SK-N-SH treated with all-trans-retinoic acid at 6 μM for 48 hours (cell line): ENCODE measurements around the gene TYROBP.

Experiments
- ATAC-seq: fragments of 200-7000 bp; cut with Tn5 transposase; 3 replicates; pipeline ENCODE4 v1.9.1; 2020; ENCODE audit warnings: mild to moderate bottlenecking, moderate library complexity
- ARNTL ChIP-seq: fragments of 450-650 bp; formaldehyde crosslinking; IDR thresholded peaks from 2 replicates; pipeline ENCODE4 v1.5.0; 2020; ENCODE audit warnings: low read depth, mild to moderate bottlenecking, moderate library complexity, borderline replicate concordance
- BACH2 ChIP-seq: fragments of 250-450 bp; sonication (Bioruptor Pico); IDR thresholded peaks from 2 replicates; pipeline ENCODE4 v1.9.0; 2021; ENCODE audit warnings: mild to moderate bottlenecking, borderline replicate concordance
- CSDC2 ChIP-seq: fragments of 250-450 bp; sonication (Bioruptor Pico); IDR thresholded peaks from 2 replicates; pipeline ENCODE4 v1.5.0; 2020; ENCODE audit warnings: mild to moderate bottlenecking, moderate library complexity
- ESRRG ChIP-seq: fragments of 250-450 bp; sonication (Bioruptor Pico); IDR thresholded peaks from 2 replicates; pipeline ENCODE4 v1.6.1; 2021; ENCODE audit warnings: mild to moderate bottlenecking
- GLIS3 ChIP-seq: fragments of 250-450 bp; sonication (Bioruptor Pico); IDR thresholded peaks from 2 replicates; pipeline ENCODE4 v1.5.0; 2020; ENCODE audit warnings: mild to moderate bottlenecking, moderate library complexity
- ISL1 ChIP-seq: fragments of 250-450 bp; sonication (Bioruptor Pico); IDR thresholded peaks from 2 replicates; pipeline ENCODE4 v2.1.2; 2022; ENCODE audit warnings: mild to moderate bottlenecking, moderate library complexity
- OSR1 ChIP-seq: fragments of 250-450 bp; sonication (Bioruptor Pico); IDR thresholded peaks from 2 replicates; pipeline ENCODE4 v1.8.0; 2022; ENCODE audit warnings: moderate library complexity, mild to moderate bottlenecking, inconsistent platforms
- PPARA ChIP-seq: fragments of 250-450 bp; sonication (Bioruptor Pico); IDR thresholded peaks from 2 replicates; pipeline ENCODE4 v1.5.0; 2020; ENCODE audit warnings: mild to moderate bottlenecking, borderline replicate concordance
- RARB ChIP-seq: fragments of 250-450 bp; sonication (Bioruptor Pico); IDR thresholded peaks from 2 replicates; pipeline ENCODE4 v1.8.0; 2021; ENCODE audit warnings: mild to moderate bottlenecking, moderate library complexity
- SNAI2 ChIP-seq: fragments of 250-450 bp; sonication (Bioruptor Pico); IDR thresholded peaks from 2 replicates; pipeline ENCODE4 v1.5.0; 2020; ENCODE audit warnings: mild to moderate bottlenecking, moderate library complexity
- TOX ChIP-seq: fragments of 250-450 bp; sonication (Bioruptor Pico); IDR thresholded peaks from 2 replicates; pipeline ENCODE4 v1.8.0; 2021; ENCODE audit warnings: mild to moderate bottlenecking, moderate library complexity, borderline replicate concordance
- ZC3H10 ChIP-seq: fragments of 250-450 bp; sonication (Bioruptor Pico); IDR thresholded peaks from 2 replicates; pipeline ENCODE4 v1.5.1; 2021; ENCODE audit warnings: mild to moderate bottlenecking, moderate library complexity
- ZFP3 ChIP-seq: fragments of 250-450 bp; sonication (Bioruptor Pico); IDR thresholded peaks from 2 replicates; pipeline ENCODE4 v1.5.0; 2020; ENCODE audit warnings: mild to moderate bottlenecking, moderate library complexity
- ZFP30 ChIP-seq: fragments of 450-650 bp; formaldehyde crosslinking; IDR thresholded peaks from 2 replicates; pipeline ENCODE4 v1.5.0; 2022; ENCODE audit warnings: mild to moderate bottlenecking, moderate library complexity
- ZNF565 ChIP-seq: fragments of 450-650 bp; formaldehyde crosslinking; conservative IDR thresholded peaks from 2 replicates; pipeline ENCODE4 v1.5.0; 2020; ENCODE audit warnings: low read depth, mild to moderate bottlenecking, moderate library complexity
- ZNF8 ChIP-seq: fragments of 450-650 bp; formaldehyde crosslinking; IDR thresholded peaks from 2 replicates; pipeline ENCODE4 v1.5.0; 2020; ENCODE audit warnings: mild to moderate bottlenecking, moderate library complexity
- TF ChIP-seq, protein P1 (sequence below): fragments of 250-450 bp; sonication (Bioruptor Pico); IDR thresholded peaks from 2 replicates; pipeline ENCODE4 v1.8.0; 2021; ENCODE audit warnings: low read depth, mild to moderate bottlenecking, moderate library complexity, borderline replicate concordance
- TF ChIP-seq, protein P2 (sequence below): fragments of 250-450 bp; sonication (Bioruptor Pico); IDR thresholded peaks from 2 replicates; pipeline ENCODE4 v1.5.1; 2021; ENCODE audit warnings: mild to moderate bottlenecking, moderate library complexity
- TF ChIP-seq, protein P3 (sequence below): fragments of 250-450 bp; sonication (Bioruptor Pico); IDR thresholded peaks from 2 replicates; pipeline ENCODE4 v1.8.0; 2020; ENCODE audit warnings: mild to moderate bottlenecking, moderate library complexity, borderline replicate concordance
- TF ChIP-seq, protein P4 (sequence below): fragments of 250-450 bp; sonication (Bioruptor Pico); IDR thresholded peaks from 2 replicates; pipeline ENCODE4 v1.5.1; 2020; ENCODE audit warnings: low read depth, mild to moderate bottlenecking, moderate library complexity

The TYROBP gene

DNA sequence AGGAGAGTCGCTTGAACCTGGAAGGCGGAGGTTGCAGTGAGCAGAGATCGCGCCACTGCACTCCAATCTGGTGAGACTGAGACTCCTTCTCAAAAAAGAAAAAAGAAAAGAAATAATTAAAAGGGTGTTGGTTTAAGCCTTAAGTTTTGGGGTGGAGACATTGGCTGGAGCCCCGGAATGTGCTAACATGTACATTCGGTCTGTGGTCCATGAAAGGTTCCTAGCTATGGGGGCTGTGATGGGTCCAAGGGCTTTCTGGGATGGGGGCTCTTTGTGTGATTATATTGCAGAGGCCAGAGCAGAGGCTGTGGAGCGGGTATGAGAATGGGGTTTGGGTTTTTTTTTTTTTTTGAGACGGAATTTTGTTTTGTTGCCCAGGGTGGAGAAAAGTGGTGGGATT, 22.2 kb downstream of the TYROBP start:
- no peak for ATAC-seq
- TF ChIP-seq ZC3H10 (CRISPR knock-in tag), result no peak

DNA sequence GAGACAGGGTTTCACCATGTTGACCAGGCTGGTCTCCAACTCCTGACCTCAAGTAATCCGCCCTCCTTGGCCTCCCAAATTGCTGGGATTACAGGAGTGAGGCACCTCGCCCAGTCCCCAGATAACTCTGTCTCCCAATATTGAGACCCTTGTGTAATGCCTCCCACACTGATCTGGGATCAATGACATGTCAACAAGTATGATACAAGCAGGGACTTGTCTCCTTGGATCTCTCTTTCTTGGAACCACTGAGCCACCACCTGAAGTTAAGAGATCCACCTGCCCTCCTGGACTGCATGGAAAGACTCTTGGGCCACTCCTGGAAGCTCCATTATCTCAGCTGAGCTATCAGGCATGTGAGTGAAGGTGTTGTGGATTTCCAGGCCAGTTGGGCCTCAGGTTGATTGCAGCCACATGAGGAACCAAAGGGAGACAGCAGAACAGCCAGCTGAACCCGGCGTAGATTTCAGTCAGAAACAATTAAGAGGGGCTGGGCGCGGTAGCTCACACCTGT, 22.8 kb downstream of the TYROBP start:
- no peak for ATAC-seq
- TF ChIP-seq ISL1, result no peak
- no peak for TF ChIP-seq ZC3H10 (CRISPR knock-in tag)
- no peak for TF ChIP-seq CSDC2 (CRISPR knock-in tag)
- no peak for TF ChIP-seq ZFP3
- TF ChIP-seq GLIS3, result no peak
- no peak for TF ChIP-seq ZFP30 (CRISPR knock-in tag)
- TF ChIP-seq, protein P1, sequence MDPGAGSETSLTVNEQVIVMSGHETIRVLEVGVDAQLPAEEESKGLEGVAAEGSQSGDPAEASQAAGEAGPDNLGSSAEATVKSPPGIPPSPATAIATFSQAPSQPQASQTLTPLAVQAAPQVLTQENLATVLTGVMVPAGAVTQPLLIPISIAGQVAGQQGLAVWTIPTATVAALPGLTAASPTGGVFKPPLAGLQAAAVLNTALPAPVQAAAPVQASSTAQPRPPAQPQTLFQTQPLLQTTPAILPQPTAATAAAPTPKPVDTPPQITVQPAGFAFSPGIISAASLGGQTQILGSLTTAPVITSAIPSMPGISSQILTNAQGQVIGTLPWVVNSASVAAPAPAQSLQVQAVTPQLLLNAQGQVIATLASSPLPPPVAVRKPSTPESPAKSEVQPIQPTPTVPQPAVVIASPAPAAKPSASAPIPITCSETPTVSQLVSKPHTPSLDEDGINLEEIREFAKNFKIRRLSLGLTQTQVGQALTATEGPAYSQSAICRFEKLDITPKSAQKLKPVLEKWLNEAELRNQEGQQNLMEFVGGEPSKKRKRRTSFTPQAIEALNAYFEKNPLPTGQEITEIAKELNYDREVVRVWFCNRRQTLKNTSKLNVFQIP, result no peak
- no peak for TF ChIP-seq PPARA (CRISPR knock-in tag)
- no peak for TF ChIP-seq RARB (CRISPR knock-in tag)
- no peak for TF ChIP-seq ZNF8 (CRISPR knock-in tag)
- TF ChIP-seq, protein P2, sequence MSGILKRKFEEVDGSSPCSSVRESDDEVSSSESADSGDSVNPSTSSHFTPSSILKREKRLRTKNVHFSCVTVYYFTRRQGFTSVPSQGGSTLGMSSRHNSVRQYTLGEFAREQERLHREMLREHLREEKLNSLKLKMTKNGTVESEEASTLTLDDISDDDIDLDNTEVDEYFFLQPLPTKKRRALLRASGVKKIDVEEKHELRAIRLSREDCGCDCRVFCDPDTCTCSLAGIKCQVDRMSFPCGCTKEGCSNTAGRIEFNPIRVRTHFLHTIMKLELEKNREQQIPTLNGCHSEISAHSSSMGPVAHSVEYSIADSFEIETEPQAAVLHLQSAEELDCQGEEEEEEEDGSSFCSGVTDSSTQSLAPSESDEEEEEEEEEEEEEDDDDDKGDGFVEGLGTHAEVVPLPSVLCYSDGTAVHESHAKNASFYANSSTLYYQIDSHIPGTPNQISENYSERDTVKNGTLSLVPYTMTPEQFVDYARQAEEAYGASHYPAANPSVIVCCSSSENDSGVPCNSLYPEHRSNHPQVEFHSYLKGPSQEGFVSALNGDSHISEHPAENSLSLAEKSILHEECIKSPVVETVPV (CRISPR knock-in tag), result no peak
- TF ChIP-seq, all 23 proteins: peak for 0

DNA sequence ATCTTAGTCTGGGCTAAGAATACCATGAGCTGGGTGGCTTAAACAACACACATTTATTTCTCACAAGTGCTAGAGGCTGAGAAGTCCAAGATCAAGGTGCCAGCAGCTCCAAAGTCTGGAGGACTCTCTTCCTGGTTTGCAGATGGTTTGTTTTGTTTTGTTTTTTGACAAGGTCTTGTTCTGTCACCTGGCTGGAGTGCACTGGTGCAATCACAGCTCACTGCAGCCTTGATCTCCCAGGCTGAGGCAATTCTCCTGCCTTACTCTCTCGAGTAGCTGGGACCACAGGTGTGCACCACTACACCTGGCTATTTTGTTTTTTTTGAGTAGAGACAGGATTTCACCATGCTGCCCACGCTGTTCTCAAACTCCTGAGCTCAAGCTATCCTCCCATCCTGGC, 24.2 kb downstream of the TYROBP start:
- no peak for ATAC-seq
- no peak for TF ChIP-seq TOX (CRISPR knock-in tag)
- TF ChIP-seq ZC3H10 (CRISPR knock-in tag), result no peak
- no peak for TF ChIP-seq RARB (CRISPR knock-in tag)
- TF ChIP-seq, all 23 proteins: peak for 0

DNA sequence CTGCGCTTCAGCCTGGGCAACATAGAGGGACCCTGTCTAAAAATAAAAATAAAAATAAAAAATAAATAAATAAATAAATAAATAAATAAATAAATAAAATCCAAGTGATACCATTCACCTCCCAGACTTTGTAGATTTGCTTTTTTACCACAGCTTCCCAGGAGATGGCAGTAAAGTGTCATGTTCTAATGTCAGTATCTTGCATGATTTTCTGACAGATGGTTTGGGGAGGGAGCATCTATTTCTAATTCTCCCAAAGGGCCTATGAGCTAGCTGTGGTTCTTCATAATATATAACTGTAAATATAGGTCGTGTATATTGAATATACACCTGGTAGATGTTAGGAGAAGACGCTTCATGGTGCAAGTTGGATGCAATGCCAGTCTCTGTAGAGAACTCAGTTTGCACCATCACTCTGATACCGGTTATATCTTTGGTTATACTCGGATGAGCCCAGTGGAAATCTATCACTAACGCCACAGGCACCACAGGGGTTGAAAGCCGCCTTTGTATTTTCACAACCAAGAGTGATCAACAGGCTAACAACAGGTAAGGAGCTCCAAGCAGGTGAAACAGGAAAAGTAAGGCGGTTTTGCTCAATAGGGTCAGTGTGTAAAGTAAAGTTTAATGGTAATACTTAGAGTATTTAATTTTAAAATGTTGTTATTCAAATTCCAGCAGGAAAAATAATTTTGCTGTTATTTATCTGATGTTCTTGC, 25.8 kb downstream of the TYROBP start:
- ATAC-seq, result peak; percentile 64
- TF ChIP-seq RARB (CRISPR knock-in tag), result no peak
- TF ChIP-seq CSDC2 (CRISPR knock-in tag), result no peak
- no peak for TF ChIP-seq ARNTL (CRISPR knock-in tag)
- TF ChIP-seq OSR1 (CRISPR knock-in tag), result no peak
- TF ChIP-seq, protein P3, sequence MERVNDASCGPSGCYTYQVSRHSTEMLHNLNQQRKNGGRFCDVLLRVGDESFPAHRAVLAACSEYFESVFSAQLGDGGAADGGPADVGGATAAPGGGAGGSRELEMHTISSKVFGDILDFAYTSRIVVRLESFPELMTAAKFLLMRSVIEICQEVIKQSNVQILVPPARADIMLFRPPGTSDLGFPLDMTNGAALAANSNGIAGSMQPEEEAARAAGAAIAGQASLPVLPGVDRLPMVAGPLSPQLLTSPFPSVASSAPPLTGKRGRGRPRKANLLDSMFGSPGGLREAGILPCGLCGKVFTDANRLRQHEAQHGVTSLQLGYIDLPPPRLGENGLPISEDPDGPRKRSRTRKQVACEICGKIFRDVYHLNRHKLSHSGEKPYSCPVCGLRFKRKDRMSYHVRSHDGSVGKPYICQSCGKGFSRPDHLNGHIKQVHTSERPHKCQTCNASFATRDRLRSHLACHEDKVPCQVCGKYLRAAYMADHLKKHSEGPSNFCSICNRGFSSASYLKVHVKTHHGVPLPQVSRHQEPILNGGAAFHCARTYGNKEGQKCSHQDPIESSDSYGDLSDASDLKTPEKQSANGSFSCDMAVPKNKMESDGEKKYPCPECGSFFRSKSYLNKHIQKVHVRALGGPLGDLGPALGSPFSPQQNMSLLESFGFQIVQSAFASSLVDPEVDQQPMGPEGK (CRISPR knock-in tag), result no peak
- no peak for TF ChIP-seq SNAI2 (CRISPR knock-in tag)
- TF ChIP-seq GLIS3, result no peak
- TF ChIP-seq PPARA (CRISPR knock-in tag), result no peak
- TF ChIP-seq BACH2, result no peak
- TF ChIP-seq ISL1, result no peak
- no peak for TF ChIP-seq ZC3H10 (CRISPR knock-in tag)
- no peak for TF ChIP-seq ESRRG (CRISPR knock-in tag)
- TF ChIP-seq, protein P2 (CRISPR knock-in tag), result no peak
- no peak for TF ChIP-seq TOX (CRISPR knock-in tag)
- TF ChIP-seq, protein P4, sequence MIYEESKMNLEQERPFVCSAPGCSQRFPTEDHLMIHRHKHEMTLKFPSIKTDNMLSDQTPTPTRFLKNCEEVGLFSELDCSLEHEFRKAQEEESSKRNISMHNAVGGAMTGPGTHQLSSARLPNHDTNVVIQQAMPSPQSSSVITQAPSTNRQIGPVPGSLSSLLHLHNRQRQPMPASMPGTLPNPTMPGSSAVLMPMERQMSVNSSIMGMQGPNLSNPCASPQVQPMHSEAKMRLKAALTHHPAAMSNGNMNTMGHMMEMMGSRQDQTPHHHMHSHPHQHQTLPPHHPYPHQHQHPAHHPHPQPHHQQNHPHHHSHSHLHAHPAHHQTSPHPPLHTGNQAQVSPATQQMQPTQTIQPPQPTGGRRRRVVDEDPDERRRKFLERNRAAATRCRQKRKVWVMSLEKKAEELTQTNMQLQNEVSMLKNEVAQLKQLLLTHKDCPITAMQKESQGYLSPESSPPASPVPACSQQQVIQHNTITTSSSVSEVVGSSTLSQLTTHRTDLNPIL (CRISPR knock-in tag), result no peak
- TF ChIP-seq ZFP3, result no peak
- TF ChIP-seq ZNF565 (CRISPR knock-in tag), result no peak
